Cardiac fibroblast (primary cell): Measurements from ENCODE around the gene RAP1GAP2.

Experiments used
- DNase-seq, 2 donors: peaks; one replicate each; pipeline versions ENCODE4 v3.0.0 to v3.0.0-alpha.2; 2010; ENCODE audit warnings: low read depth in 2 of 2
- H3K4me3 ChIP-seq, 2 donors: replicated peaks in 1 of 2; 1 replicate in 1 of 2; 2 replicates in 1 of 2; pipeline ENCODE4 v1.5.1; 2011; ENCODE audit warnings: low read depth in 2 of 2, low read length in 2 of 2, mild to moderate bottlenecking in 2 of 2, moderate library complexity in 1 of 2
- TF ChIP-seq, protein P1 (sequence below): IDR thresholded peaks from one replicate; pipeline ENCODE4 v1.5.1; 2011; ENCODE audit warnings: low read depth, mild to moderate bottlenecking, low read length, inconsistent platforms

RAP1GAP2 gene

DNA sequence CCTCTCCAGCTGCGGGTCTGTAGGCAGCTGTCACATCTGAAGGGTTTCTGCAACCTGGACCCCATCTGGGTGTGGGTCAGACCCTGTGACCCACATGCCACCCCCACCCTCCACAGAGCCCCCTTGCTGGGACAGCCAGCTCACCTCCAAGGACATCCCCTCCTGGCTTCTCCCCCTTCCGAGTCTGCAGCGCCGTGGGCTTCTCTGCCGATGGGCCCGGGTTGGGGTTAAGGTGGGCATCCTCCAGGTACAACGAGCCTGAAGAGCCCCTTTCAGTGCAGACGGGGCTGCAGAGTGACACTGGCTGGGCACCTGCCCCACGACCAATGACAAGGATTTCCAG lies 238.3 kb downstream of the RAP1GAP2 start:
- no peak overlapping the region for H3K4me3 ChIP-seq
- TF ChIP-seq, protein P1, sequence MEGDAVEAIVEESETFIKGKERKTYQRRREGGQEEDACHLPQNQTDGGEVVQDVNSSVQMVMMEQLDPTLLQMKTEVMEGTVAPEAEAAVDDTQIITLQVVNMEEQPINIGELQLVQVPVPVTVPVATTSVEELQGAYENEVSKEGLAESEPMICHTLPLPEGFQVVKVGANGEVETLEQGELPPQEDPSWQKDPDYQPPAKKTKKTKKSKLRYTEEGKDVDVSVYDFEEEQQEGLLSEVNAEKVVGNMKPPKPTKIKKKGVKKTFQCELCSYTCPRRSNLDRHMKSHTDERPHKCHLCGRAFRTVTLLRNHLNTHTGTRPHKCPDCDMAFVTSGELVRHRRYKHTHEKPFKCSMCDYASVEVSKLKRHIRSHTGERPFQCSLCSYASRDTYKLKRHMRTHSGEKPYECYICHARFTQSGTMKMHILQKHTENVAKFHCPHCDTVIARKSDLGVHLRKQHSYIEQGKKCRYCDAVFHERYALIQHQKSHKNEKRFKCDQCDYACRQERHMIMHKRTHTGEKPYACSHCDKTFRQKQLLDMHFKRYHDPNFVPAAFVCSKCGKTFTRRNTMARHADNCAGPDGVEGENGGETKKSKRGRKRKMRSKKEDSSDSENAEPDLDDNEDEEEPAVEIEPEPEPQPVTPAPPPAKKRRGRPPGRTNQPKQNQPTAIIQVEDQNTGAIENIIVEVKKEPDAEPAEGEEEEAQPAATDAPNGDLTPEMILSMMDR = no peak
- DNase-seq = no peak

DNA sequence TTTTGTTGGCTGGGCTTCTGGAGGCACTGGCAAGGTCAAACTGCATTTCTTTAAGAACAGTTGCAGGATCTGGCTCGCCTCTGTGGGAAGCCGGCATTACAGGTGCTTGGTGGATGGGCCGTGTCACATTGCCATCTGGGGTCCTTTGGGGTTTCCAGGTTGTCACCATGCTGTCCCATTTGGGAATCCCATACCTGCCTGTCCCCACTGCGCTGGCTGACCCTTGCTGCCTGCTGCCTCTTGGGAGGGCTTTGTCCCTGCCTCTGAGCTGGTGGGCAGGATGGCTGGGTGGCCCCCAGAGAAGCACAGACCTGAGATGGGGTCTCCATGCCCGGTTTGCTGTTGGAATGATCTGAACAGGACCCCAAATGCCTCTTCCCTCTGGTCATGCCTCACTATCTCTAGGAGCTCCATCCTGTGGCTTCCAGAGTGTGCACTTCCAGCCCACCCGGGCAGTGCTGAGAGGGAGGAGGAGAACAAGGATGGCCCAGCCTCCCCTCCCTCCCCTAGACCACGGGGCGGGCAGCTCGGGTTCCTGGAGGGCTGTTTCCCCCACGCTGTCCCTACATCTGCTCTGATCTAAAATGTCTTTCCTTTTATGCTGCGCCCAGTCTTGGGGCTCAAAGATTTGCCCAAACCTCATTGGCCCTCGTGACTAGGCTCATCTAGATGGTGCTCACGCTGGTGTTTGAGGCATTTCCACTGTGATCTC lies 239.2 kb downstream of the RAP1GAP2 start:
- TF ChIP-seq, protein P1 = no peak
- no peak for DNase-seq

DNA sequence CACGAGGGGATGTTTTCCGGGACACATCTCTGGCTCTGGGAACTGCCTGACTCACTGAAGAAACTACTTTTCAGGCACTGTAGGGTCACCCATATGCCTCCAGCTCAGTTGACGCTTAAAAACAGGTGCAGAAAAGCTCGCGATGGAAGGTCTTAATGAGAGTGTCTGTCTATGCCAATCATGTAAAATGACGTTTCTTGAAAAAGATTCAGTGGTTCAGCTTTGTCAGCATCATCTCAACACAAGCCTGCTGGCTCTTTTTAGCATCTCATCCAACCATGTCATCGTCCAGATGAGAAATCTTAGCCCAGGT lies 239.7 kb downstream of the RAP1GAP2 start:
- H3K4me3 ChIP-seq = no peak overlapping the region
- TF ChIP-seq, protein P1 = no peak
- no peak for DNase-seq

More for the DNA sequence above, 239.2 kb downstream of the RAP1GAP2 start:
- H3K4me3 ChIP-seq = no peak overlapping the region

DNA sequence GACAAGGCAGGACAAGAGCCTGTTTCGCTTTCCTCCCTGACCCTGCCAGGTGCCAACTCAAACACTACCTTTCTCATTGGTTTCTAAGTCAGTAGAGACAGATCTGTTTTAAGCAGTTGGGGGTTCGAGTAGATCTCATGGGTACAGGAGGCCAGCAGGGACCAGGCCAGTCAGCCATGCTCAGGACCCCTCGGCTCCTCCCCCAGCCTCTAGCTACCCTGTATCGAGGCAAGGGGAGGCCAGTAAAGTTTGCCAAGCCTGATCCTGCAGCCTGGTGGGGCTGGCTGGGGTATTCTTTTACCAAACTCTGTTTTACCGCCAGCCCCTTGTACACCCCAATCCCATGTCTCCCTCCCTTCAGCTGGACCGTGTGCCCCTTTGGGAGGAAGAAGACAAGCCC lies 240.6 kb downstream of the RAP1GAP2 start:
- TF ChIP-seq, protein P1 = no peak
- no peak overlapping the region for H3K4me3 ChIP-seq
- no peak for DNase-seq

DNA sequence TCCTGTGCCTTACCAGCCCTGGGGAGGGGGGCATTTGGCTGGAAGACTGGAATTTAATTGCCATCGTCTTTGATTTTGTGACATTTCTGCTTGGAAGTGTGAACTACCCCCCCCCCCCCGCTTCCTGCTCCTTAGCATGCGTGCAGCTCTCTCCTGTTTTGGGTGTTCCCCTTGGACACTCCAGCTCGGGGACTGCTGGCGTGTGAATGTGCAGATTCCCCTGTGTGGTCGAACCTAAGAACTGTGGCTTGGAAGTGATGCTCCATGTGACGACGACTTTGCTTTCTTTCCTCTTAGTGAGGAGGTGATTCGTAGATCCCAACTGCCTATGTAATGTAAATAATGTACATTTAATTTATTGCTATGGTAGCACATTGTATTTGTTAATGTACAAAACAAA lies 241.0 kb downstream of the RAP1GAP2 start:
- no peak for DNase-seq
- TF ChIP-seq, protein P1 = no peak
- no peak overlapping the region for H3K4me3 ChIP-seq

DNA sequence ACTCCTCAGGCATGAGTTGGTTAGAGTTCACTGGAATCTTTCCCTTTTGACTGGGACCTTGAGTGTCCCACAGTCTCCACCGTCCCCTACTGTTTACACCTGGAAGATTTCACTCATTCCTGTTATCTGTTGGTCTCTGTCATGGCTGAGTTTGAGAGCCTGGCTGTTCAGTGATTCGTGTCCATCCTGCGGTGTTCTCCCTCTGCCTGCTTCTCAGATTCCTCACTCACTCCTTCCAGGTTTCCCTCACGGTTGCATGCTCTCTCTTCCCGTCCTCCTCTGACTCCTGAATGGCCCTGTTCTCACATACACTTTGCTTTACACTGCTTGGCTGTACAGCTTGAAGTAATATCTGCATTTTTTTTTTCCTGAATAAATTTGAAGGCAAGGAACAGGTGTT lies 242.7 kb downstream of the RAP1GAP2 start:
- no peak for DNase-seq
- TF ChIP-seq, protein P1 = no peak

DNA sequence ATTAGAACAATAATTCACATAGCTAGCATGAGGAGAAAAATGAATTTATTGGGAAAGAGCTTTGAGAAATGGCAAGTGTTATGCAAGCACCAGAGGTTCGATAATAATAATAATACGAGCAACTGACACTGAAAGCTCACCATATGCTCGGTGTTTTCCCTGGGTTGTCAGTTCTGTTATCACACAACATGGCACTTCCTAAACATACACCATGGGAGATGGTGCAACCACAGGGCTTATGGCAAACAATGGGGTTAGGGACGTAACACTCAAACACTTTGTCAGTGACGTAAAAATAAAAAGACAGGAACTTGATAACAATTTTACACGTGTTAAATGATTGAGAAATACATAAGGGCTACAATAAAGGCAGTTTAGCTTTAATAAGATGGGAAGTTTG lies 243.5 kb downstream of the RAP1GAP2 start:
- TF ChIP-seq, protein P1 = no peak
- DNase-seq = peak in 1 of 2 donors; percentile 67
- H3K4me3 ChIP-seq = no peak overlapping the region

More for the DNA sequence above, 242.7 kb downstream of the RAP1GAP2 start:
- H3K4me3 ChIP-seq = no peak overlapping the region
